GM18499 (cell line): Measurements from ENCODE around the gene RGPD8.
"Not testable (repeated sequence)": the region's sequence is repeated elsewhere in the genome, so short reads cannot be mapped to it uniquely, and the experiment has no call there.

Source experiments
- ATAC-seq: cut with Tn5 transposase; IDR thresholded peaks from one replicate; pipeline ENCODE4 v1.9.1; 2021; ENCODE audit warnings: moderate number of reproducible peaks; ENCODE audit not compliant: insufficient read depth, unreplicated experiment

RGPD8 gene

DNA sequence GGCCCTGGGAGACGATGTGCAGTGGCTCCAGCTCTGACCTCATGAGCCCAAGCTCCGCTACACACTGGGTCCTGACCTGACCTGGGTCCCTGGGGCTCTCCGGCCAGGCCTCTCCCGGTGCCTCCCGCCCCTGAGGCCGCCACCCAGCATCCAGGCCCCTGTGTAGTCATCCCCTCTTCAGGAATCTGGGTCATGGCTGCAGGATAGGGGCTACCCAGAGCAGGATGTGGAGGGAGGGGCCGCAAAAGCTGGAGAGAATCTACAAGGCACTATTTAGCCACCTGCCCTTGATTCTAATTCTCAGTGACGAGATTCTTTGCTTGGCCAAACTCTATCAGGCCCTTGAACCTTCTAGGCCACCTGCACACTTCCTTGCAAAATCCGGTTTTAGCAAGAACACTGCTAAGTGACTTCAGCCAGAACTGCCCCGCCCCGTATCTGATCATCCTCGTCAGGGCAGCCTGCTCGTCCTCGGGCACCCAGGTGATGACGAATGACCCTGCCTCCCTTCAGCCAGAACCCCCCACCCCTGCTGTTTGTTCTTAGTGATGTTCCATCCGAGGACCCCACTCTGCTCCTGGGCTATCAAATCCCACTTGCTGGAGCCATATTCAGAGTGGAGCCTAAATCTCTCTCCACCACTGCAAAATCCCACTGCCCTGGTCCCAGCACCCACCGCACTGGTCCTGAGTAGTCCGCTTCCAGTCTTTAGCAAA lies 2.4 kb upstream of the RGPD8 start:
- not testable (repeated sequence) for ATAC-seq

DNA sequence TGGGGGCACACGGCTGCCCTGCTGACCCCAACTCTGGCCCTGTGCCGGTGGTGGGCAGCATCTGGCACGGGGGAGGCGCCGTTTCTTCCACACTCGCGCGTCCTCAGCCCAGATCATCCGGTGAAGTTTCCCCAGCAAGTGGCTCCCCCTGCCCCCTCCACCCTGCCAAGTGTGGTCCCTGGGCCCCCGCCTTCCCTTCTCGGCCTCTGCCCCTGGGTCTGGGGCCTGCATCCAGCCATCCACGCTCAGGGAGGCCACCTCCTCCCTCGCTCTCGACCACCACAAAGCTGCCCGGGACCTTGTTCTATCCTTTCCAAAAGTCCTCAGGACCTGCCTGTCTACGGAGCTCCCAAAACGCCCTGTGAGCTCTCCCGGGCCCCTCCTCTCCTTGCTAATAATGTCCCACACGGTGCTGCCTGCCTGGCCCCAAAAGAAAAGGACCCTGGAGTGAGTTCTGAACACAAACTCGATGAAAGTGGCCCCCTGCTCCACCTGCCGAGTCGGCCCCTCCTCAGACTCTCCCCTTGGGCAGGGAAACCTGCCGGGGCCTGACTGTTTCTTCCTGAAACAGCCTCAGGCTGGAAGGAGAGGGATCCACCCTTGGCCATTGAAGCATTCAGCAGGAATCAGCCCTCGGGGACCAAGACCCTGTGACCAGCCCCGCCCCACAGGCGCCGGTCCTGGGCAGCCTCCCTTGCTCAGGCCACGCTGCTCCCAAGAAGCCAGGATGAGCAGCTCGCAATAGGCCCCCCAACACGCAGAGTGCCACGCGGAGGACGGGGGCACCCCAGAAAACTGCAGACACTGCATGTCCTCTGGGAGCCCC lies 1.7 kb upstream of the RGPD8 start:
- ATAC-seq, result not testable (repeated sequence)

DNA sequence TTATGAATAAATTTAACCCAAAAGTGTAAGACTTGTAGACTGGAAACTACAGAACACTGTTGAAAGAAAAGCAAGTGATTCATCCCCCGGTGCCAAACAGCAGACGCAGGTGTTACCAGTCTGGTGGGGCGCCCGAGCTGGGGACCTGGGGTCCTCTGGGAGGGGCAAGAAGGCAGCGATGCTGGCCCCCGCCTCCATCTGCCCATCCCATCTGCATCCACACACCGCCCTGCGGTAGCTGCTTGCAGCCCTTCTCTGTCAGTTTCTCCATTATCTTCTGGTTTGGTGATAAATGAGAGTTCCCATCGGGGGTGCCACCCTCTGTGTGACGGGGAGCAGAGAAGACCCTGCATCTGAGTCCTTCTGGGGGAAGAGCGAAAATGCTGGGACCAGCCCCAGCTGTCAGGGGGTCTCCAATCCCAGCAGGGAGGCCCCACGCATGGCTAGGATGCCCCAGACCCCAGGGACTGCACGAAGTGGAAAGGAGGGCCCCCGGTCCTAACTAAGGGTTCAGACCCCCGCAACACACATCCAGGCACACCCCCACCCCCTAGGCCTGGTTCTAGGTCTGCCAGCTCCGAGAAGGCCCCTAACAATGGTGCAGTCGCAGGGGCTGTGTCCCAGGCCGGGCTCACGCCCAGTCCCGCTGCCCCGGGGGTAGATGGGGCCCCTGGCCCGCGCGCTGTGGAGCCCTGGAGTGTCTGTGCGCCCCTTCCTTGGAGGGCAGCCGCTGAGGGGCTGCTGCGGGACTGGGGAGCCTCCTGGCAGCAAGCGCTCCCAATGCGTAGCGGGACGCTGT lies 686 bp upstream of the RGPD8 start:
- ATAC-seq, result no peak

DNA sequence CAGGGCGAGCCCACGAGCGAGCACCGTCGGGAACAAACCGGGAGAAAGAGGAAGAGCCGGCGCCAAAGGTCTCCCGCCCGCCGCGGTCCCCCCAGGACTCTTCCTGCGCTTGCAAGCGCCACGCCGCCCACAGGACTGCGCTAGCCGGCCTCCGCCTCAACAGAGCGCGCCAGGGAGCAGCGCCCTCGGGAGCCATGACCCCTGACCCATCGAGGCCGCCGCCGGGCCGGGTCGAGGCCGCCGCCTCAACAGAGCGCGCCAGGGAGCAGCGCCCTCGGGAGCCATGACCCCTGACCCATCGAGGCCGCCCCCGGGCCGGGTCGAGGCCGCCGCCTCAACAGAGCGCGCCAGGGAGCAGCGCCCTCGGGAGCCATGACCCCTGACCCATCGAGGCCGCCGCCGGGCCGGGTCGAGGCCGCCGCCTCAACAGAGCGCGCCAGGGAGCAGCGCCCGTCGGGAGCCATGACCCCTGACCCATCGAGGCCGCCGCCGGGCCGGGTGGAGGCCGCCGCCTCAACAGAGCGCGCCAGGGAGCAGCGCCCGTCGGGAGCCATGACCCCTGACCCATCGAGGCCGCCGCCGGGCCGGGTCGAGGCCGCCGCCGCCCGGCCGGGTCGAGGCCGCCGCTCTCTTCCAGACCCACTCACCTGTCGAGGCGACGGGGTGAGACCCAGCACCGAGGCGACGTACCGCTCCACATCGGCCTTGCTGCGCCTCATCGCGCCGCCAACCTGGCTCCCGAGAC lies 538 bp downstream of the RGPD8 start:
- peak; percentile 28 for ATAC-seq

DNA sequence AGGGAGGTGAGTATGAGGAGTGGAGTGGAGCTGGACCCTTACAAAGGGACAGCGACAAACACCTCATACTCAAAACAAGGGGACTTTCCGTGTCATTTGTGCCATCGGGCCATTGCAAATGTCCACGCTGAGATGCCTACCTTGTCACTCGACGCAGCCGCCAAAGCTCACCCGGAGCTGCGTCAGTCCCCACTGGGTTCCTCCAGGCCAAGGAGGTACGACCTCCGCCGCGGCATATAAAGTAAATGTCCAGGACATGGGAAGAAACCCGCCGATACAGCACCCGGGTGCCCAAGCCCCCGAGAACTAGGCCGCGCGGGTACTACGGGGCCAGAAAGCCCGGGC lies 1.1 kb downstream of the RGPD8 start:
- not testable (repeated sequence) for ATAC-seq

DNA sequence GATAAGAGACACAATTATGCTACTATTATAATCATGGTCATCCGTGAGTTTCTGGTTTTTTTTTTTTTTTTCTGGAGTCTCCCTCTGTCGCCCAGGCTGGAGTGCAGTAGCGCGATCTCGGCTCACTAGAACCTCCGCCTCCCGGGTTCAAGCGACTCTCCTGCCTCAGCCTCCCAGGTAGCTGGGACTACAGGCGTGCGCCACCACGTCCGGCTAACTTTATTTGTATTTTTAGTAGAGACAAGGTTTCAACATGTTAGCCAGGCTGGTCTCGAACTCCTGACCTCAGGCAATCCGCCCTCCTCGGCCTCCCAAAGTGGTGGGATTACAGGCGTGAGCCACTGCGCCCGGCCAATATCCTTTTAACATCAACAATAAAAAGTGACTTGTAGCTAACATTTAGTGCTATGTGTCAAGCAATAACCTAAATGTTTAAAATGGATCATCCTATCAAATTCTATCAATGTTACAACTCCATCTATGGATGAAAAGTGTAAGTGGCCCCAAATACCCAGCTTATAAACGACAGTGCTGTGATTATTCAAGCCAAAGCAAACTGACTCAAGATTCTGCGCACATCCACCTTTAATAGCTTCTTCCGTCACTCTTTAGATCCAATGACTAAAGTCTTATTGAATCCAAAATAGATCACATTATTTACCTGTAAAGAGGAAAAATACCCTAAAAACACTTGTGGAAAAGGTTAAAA lies 1.7 kb downstream of the RGPD8 start:
- not testable (repeated sequence) for ATAC-seq

DNA sequence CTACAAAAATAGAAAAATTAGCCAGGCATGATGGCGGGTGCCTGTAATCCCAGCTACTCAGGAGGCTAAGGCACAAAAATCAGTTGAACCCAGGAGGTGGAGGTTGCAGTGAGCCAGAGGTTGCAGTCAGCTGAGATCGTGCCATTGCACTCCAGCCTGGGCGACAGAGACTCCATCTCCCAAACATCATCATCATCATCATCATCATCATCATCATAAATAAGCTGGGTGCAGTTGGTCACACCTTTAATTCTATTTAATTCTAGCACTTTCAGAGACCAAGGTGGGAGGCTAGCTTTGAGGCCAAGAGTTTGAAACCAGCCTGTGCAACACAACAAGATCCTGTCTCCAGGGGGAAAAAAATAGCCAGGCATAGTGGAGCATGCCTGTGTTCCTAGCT lies 8.9 kb downstream of the RGPD8 start:
- ATAC-seq, result not testable (repeated sequence)

DNA sequence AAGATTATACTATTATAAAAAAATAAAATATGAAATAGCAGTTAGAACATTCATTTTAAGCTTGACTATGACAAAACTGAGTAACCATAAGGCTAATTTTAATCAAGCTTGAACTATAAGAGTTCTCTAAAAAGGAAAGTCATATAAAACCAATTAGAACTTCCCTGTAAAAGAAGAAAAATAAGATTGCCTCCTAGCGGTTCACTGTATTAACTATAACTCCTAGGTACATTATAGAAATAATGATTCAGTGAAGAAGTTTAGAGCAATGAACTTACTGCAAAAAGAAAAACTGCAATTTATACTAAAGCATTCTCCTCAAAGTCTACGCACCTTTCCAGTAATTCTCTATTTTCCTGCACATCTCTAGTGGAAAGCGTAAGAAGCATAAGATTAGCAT lies 16.6 kb downstream of the RGPD8 start:
- not testable (repeated sequence) for ATAC-seq

DNA sequence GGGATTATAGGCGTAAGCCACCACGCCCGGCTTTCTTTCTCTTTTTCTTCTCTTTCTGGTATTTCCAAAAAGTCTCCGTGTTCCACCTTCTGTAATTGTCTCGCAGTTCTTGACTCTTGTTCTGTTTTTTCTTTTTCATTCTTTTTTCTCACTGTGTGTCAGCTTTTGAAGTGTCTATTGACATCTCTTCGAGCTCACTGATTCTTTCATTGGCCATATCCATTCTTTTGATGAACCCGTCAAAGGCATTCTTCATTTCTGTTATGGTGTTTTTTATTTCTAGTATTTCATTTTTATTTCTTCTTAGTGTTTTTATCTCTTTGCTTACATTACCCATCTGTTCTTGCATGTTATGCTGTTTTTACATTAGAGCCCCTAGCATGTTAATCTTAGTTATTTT lies 73.4 kb downstream of the RGPD8 start:
- not testable (repeated sequence) for ATAC-seq

DNA sequence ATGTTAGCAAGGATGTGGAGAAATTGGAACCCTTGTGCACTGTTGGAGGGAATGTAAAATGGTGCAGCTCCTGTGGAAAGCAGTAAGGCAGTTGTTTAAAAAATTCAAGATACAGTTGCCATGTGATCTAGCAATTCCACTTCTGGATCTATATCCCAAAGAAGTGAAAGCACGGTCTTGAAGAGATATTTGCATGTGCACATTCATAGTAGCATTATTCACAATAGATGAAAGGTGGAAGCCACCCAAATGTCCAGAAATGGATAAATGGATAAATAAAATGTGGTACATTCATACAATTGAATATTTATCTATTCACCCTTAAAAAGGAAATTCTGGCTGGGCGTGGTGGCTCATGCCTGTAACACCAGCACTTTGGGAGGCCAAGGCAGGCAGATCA lies 79.1 kb downstream of the RGPD8 start:
- not testable (repeated sequence) for ATAC-seq

DNA sequence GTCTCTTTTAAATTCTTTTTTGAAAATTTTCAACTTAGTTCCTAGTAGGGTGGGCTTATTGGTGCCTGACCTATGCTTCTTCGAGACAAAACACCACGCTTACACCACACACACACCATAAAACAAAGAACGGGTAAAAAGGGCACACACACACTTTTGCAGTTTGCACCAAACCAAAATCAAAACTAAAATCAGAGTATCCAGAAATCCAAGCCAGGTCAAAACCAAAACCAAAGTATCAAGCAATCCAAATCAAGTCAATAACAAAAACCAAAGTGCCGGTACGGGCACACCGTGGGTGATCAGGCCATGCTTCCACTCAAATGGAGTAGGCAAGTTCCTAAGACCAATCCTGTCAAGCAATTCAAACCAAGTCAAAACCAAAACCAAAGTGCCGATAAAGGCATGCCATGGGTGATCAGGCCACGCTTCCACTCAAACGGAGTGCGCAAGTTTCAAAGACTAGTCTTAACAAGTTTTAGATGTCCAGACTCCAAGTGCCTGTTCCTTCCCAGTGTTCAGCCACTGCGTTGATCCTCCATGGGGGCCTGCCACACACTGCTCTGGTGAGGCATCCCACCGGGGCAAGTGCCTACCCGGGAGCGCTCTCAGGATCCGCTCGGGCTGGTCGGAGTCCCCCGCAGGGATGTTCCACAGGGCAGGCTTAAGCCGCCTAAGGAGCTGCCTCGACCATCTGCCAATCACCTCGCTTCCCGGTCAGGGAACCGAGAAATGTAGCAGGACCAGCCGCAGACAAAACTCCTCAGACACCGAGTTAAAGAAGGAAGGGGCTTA lies 80.4 kb downstream of the RGPD8 start:
- ATAC-seq, result not testable (repeated sequence)

DNA sequence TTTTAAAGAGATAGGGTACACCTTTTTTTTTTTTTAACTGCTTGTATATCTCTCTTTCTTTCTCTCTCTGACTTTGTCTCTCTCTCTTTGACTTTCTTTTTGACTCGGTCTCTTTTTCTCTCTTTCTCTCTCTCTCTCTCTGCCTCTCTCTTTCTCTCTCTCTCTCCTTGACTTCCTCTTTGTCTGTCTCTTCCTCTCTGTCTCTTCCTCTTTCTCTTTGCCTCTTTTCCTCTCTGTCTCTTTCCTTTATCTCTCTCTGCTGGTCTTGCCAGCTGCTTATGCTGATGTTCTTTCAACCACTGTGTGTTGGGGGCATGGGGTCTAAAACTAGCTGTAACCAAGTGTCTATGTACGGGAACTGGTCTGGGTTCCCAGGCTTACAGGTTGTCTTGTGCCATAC lies 81.2 kb downstream of the RGPD8 start:
- not testable (repeated sequence) for ATAC-seq

DNA sequence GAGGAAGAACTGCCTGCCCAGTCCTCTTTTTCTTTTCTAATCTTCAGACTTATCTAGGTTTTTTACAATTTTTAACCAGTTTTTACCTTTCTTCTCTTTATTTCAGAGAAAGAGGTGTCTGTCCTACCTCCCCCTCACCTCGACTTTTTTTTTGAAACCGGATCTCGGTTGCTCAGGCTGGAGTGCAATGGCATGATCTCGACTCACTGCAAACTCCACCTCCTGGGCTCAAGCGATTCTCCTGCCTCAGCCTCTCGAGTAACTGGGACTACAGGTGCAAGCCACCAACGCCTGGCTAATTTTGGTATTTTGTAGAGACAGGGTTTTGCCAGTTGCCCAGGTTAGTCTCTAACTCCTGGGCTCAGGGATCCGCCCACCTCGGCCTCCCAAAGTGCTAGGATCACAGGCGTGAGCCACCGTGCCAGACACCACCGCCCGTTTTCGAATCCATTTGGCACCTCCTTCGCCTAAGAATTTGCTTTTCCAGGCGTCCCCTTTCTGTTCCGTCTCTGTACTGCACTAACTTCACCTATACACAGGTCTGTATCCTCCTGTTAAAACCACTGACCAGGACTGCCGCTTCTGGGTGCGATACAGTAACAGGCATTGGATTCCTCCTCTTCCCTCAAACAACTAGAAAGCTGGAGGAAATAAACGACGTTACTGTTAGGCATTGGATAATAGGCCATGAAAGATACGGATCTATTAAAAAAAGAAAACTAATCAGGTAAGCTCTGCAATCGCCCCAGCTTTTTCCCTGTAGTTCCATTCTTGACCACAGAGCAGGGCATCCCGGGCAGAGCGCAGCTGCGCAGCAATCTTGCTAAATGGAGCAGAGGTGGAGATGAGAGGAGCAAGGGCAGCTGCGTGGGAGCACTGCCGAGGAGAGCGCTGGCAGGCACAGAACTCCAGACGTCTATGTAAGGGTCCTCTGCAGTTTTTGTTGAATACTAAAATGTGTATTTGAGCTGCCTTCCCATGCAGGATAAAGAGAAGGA lies 88.1 kb downstream of the RGPD8 start:
- no peak for ATAC-seq

DNA sequence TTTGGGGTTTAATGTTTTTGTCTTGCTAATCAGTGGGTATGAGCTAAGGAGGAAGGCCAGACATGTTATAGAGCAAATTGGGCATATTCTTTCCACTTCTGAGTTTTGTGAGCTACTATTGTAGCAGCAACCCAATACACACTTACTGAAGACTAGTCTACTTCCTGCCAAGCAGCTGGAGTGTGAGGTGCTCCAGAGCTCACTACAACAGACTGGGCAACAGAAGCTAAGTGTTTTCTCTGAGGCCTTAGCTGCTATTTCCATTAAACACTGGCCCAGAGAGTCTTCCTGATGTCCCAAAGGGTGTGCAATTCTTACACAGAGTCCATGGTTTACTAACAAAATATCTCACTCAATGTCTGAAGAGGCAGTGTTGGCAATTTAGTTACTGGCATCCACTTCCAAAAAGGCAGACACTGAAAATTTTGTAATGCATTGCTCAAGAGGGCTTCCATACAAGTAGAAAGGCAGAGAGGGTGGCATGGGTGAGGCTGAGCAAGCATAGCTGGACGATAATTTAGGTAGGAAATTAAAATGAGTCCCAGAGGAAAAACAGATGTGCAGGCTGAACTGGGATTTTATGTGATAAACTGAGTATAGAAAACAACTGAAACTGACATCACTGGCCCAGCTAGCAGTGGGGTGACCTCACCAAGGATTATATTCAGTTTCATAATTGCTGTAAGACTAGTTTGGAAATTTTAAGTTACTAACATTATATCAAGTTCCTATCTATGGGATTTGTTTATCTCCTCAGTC lies 89.4 kb downstream of the RGPD8 start:
- no peak for ATAC-seq

DNA sequence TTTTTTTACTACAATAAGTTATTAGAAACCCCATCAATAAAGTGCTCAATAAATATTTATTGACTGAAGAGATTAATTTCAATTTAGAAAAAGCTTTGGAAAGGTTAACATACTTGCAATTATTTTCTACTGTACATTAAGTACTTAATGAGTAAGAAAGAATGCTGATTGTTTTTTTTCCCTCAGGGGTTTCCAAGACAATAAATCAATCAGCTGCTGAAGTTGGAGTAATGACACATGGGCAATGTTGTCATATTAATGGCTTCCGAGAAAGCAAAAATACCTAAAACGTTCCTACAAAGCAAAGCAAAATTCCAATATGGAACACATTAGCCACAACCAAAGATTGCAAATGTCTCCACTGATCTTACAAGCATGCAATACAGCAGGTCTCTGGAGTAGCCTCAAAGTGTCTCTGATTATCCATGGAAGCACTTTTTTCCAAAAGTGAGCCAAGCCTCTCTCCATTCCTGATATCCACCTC lies 91.3 kb downstream of the RGPD8 start:
- no peak for ATAC-seq

DNA sequence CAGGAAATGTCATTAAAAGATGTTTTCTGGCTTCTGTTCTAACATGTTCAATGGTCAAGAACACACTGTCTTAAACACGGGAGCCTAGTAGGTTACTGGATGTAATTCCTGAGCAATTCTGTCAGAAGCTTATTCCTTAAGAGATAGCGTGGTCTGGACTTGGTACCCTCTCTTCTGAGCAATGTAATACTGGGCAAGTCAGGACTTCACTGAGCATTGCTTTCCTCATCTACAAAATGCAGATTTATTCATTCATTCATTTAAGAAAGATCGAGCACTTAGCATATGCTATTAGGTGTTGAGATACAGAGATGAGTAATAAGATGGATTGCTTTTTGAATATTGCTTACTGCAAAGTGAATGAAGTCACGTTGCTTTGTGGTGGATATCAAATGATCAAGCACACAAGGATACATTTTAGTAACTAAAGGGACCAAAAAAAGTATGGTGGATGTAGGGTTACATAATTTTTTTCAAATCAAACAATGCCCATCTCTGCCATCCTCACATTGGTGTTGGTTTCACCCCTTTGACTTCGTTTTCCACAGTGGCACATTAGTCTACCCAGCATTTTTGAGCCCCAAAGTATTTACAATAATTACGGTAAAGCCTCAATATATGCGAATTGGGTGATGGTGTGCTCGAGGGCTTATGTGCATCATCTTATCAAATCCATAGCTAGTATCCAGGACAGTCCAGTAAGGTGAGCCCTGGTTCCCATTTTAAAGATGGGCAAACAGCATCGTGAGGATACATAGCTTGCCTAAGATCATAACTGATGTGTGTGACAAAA lies 92.8 kb downstream of the RGPD8 start:
- no peak for ATAC-seq
